PC-9 (cell line): ENCODE measurements around the gene MAGT1.
"Not testable (repeated sequence)": the region's sequence is repeated elsewhere in the genome, so short reads cannot be mapped to it uniquely, and the experiment has no call there.

Experiments used
- CTCF ChIP-seq: fragments of 200-600 bp; sonication (generic); conservative IDR thresholded peaks from 2 replicates; pipeline ENCODE4 v1.6.1; 2017; ENCODE audit warnings: mixed run types, antibody characterized with exemption, mild to moderate bottlenecking, moderate library complexity
- EZH2 ChIP-seq: fragments of 200-600 bp; sonication (generic); IDR thresholded peaks from 2 replicates; pipeline ENCODE4 v1.8.0; 2017; ENCODE audit warnings: antibody characterized with exemption, low read depth

- not testable (repeated sequence) for TF ChIP-seq CTCF, EZH2
These were observed 24.1 kb upstream of the MAGT1 start for GRCh38 chrX:77919370-77919769.
